K562 (cell line): ENCODE data around the gene MRAP2. TPM values are rescaled to one million over a fixed set of nuclear protein-coding genes. Genes with fewer than 3 reads are reported as not detected.
"Not testable (repeated sequence)": the region's sequence is repeated elsewhere in the genome, so short reads cannot be mapped to it uniquely, and the experiment has no call there.

ENCODE experiments used
- ATAC-seq: fragments of 200-7000 bp; cut with Tn5 transposase; 3 replicates; pipeline ENCODE4 v1.9.1; 2020; ENCODE audit warnings: moderate library complexity
- BruUV-seq: library from RNA; stranded (reverse); fragments of 400-500 nt; replicated peaks from 2 replicates; lab custom pipeline; 2021; lab: Mats Ljungman, UMichigan
- CTCF ChIA-PET: fragments of 300-600 bp; formaldehyde crosslinking; extraction: SDS; loops from one replicate; lab custom pipeline; 2021; ENCODE audit warnings: low intra/inter-chr PET ratio; lab: Yijun Ruan, JAX
- POLR2A ChIA-PET: fragments of 300-600, 350-650 bp; sonication (Branson Sonifier 250); formaldehyde crosslinking; extraction: SDS; loops from one replicate; lab custom pipeline; 2021; ENCODE audit warnings: antibody characterized with exemption, inconsistent platforms; lab: Yijun Ruan, JAX
- DNase-seq, 4 experiments: peaks; one replicate each; pipeline versions ENCODE4 v3.0.0 to v3.0.0-alpha.2; 2011 to 2018; ENCODE audit warnings: low spot score in 3 of 4, mixed read lengths in 3 of 4; ENCODE audit errors: extremely low read depth in 1 of 4
- FAIRE-seq: peaks from 2 replicates; lab custom pipeline; 2011; peaks lifted over from hg19 to GRCh38; lab: Jason Lieb, UNC
- H2AFZ ChIP-seq: 2 replicates; pipeline ENCODE4 v1.6.0; 2011; ENCODE audit warnings: low read depth, low read length, control low read depth, inconsistent platforms
- H3K27ac ChIP-seq: fragments of 200-600 bp; 3 replicates; pipeline ENCODE4 v1.8.0; 2011; ENCODE audit warnings: low read depth, mild to moderate bottlenecking, control low read depth, inconsistent platforms, low read length, moderate library complexity, mixed read lengths; ENCODE audit errors: extremely low read depth
- H3K27me3 ChIP-seq, 2 experiments: fragments of 300-600 bp in 1 of 2; 2 replicates in 1 of 2; 3 replicates in 1 of 2; pipeline versions ENCODE4 v1.6.0 to v1.8.0; 2011; ENCODE audit warnings: inconsistent platforms in 2 of 2, low read length in 2 of 2, mild to moderate bottlenecking in 1 of 2, mixed read lengths in 1 of 2, moderate library complexity in 1 of 2; ENCODE audit not compliant: control insufficient read depth in 2 of 2, insufficient read depth in 2 of 2
- H3K36me3 ChIP-seq: fragments of 300-600 bp; 3 replicates; pipeline ENCODE4 v1.8.0; 2011; ENCODE audit warnings: mild to moderate bottlenecking, low read length, inconsistent platforms; ENCODE audit not compliant: control insufficient read depth, insufficient read depth
- H3K4me1 ChIP-seq, 2 experiments: fragments of 200-600 bp in 1 of 2; replicated peaks in 1 of 2; 2 replicates in 1 of 2; 3 replicates in 1 of 2; pipeline versions ENCODE4 v1.5.1 to v1.8.0; 2011; ENCODE audit warnings: inconsistent platforms in 2 of 2, low read length in 2 of 2, mild to moderate bottlenecking in 1 of 2, mixed read lengths in 1 of 2, moderate library complexity in 1 of 2; ENCODE audit not compliant: control insufficient read depth in 2 of 2, insufficient read depth in 2 of 2
- H3K4me2 ChIP-seq: 2 replicates; pipeline ENCODE4 v1.6.1; 2011; ENCODE audit warnings: low read length, control low read depth, inconsistent platforms, mixed read lengths; ENCODE audit not compliant: insufficient read depth
- H3K4me3 ChIP-seq: fragments of 200-600 bp; sonication (generic), shearing (Covaris generic); 2 replicates; pipeline ENCODE4 v1.5.1; 2016; ENCODE audit warnings: control low read depth, inconsistent platforms
- H3K79me2 ChIP-seq: fragments of 200-600 bp; 3 replicates; pipeline ENCODE4 v1.8.0; 2011; ENCODE audit warnings: low read length, inconsistent platforms; ENCODE audit not compliant: control insufficient read depth, insufficient read depth
- H3K9ac ChIP-seq, 2 experiments: 2 replicates each; pipeline versions ENCODE4 v1.6.0 to v1.6.1; 2011; ENCODE audit warnings: low read depth in 2 of 2, low read length in 2 of 2, control low read depth in 1 of 2, inconsistent platforms in 1 of 2, mild to moderate bottlenecking in 1 of 2, mixed read lengths in 1 of 2; ENCODE audit not compliant: insufficient read depth in 1 of 2
- H3K9me1 ChIP-seq: one replicate; pipeline ENCODE4 v1.6.0; 2011; ENCODE audit warnings: inconsistent platforms, mild to moderate bottlenecking, low read length, moderate library complexity; ENCODE audit not compliant: control insufficient read depth, insufficient read depth
- H3K9me3 ChIP-seq: replicated peaks from 2 replicates; pipeline ENCODE4 v1.5.1; 2011; ENCODE audit warnings: low read depth, low read length, inconsistent platforms; ENCODE audit not compliant: control insufficient read depth, insufficient read depth
- H4K20me1 ChIP-seq: replicated peaks from 2 replicates; pipeline ENCODE4 v1.6.1; 2011; ENCODE audit warnings: low read length, inconsistent platforms, mixed read lengths; ENCODE audit not compliant: control insufficient read depth, insufficient read depth
- CBFA2T3 ChIP-seq: fragments of 450-650 bp; IDR thresholded peaks from 2 replicates; pipeline ENCODE4 v1.6.1; 2017
- NCOR1 ChIP-seq: fragments of 450-650 bp; IDR thresholded peaks from 2 replicates; pipeline ENCODE4 v1.6.1; 2016; ENCODE audit warnings: mild to moderate bottlenecking, moderate library complexity
- SOX6 ChIP-seq: fragments of 450-650 bp; IDR thresholded peaks from 2 replicates; pipeline ENCODE4 v1.6.1; 2014; ENCODE audit warnings: mild to moderate bottlenecking
- SPI1 ChIP-seq: IDR thresholded peaks from 2 replicates; pipeline ENCODE4 v1.6.1; 2011; ENCODE audit warnings: low read depth, low read length, control low read depth, borderline replicate concordance
- WGBS: fragments of 100-300 bp; shearing (Covaris generic); methylation state at CpG from one replicate; pipeline ENCODE4 v1.1.6; 2016; ENCODE audit warnings: low coverage, mixed read lengths; ENCODE audit not compliant: insufficient coverage; ENCODE audit errors: missing lambda C conversion rate; 5-methylcytosine and 5-hydroxymethylcytosine counted together
- in situ Hi-C: fragments of 300-500 bp; cut with MboI; formaldehyde crosslinking; loops from 4 replicates; pipeline ENCODE4 v1.15.0; 2018; ENCODE audit warnings: inconsistent platforms, mixed read lengths
- intact Hi-C: fragments of 100-400 bp; cut with micrococcal nuclease; formaldehyde crosslinking; loops from 2 replicates; pipeline ENCODE4 v1.14.2; 2022
- polyA plus RNA-seq, 8 experiments: library from polyadenylated mRNA; depleted of rRNA in 4 of 8; stranded (reverse) in 5 of 8; unstranded in 3 of 8; fragments of >200 nt; fragmentation: Nextera tagmentation in 2 of 8; fragmentation: Illumina TruSeq in 1 of 8; extraction: Ambion mirVana in 2 of 8; extraction: Trizol in 1 of 8; gene quantifications; 2 replicates each; pipeline versions ENCODE4 v1.2.1 to v1.2.3, GENCODE V29; 2011 to 2014; ENCODE audit warnings: inconsistent platforms in 1 of 8, missing spikeins in 1 of 8
- total RNA-seq, 7 experiments: library from RNA; depleted of rRNA in 6 of 7; stranded (reverse); fragments of >200 nt in 6 of 7; fragmentation: Illumina TruSeq in 2 of 7; extraction: Trizol in 2 of 7; gene quantifications; 2 replicates each; pipeline versions ENCODE4 v1.2.1 to v1.2.3, GENCODE V29; 2011 to 2021; ENCODE audit warnings: low replicate concordance in 1 of 7

The MRAP2 gene
- total and polyA plus RNA-seq, 9 of the 15 experiments (the other 6 are each of a cell fraction or from before 2014, with no cell fraction given), result 5.9 to 38.9 (median 9.3) TPM

DNA sequence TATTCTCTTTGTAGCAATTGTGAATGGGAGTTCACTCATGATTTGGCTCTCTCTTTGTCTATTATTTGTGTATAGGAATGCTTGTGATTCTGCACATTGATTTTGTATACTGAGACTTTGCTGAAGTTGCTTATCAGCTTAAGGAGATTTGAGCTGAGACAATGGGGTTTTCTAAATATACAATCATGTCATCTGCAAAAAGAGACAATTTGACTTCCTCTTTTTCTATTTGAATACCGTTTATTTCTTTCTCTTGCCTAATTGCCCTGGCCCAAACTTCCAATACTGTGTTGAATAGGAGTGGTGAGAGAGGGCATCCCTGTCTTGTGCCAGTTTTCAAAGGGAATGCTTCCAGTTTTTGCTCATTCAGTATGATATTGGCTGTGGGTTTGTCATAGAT lies 77.8 kb downstream of the MRAP2 start:
- H3K9ac ChIP-seq, DNase-seq, H3K27me3 ChIP-seq, H3K9me3 ChIP-seq, CTCF ChIA-PET, POLR2A ChIA-PET, H3K36me3 ChIP-seq, H3K4me1 ChIP-seq, H3K4me2 ChIP-seq, H2AFZ ChIP-seq, H3K27ac ChIP-seq, H4K20me1 ChIP-seq, H3K9me1 ChIP-seq, H3K79me2 ChIP-seq, ATAC-seq, intact Hi-C loops, H3K4me3 ChIP-seq, FAIRE-seq, in situ Hi-C loops, BruUV-seq: not testable (repeated sequence)
- WGBS, result 0% methylated on average over 1 of the region's 1 CpG
- TF ChIP-seq SOX6, result peak; percentile 84; the same call in 1 of the 2 replicates
- TF ChIP-seq SPI1, result peak; percentile 66; the same call in 1 of the 2 replicates

DNA sequence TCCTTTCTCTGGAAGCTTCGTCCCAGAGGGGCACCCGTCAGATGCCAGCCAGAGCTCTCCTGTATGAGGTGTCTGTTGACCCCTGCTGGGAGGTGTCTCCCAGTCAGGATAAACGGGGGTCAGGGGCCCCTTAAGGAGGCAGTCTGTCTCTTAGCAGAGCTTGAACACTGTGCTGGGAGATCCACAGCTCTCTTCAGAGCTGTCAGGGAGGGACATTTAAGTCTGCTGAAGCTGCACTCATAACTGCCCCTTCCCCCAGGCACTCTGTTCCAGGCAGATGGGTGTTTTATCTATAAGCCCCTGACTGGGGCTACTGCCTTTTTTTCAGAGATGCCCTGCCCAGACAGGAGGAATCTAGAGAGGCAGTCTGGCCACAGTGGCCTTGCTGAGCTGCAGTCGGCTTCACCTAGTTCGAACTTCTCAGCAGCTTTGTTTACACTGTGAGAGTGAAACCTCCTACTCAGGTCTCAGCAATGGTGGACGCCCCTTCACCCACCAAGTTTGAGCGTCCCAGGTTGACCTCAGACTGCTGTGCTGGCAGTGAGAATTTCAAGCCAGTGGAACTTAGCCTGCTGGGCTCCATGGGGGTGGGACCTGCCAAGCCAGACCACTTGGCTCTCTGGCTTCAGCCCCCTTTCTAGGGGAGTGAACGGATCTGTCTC lies 81.5 kb downstream of the MRAP2 start:
- Histone ChIP-seq H2AFZ (peak overlapping the region; percentile 70), H3K9ac (peak overlapping the region in 1 of 2 experiments; percentile 71; a peak in 2 of 4 replicates)
- in situ Hi-C loops, FAIRE-seq, H4K20me1 ChIP-seq, H3K27ac ChIP-seq, H3K27me3 ChIP-seq, CTCF ChIA-PET, H3K4me2 ChIP-seq, DNase-seq, intact Hi-C loops, H3K36me3 ChIP-seq, H3K9me1 ChIP-seq, H3K4me1 ChIP-seq, BruUV-seq, H3K79me2 ChIP-seq, H3K4me3 ChIP-seq, H3K9me3 ChIP-seq: not testable (repeated sequence)
- peak; percentile 48; the same call in 2 of the 3 replicates for ATAC-seq
- TF ChIP-seq NCOR1 (peak; percentile 15; the same call in 1 of the 2 replicates), CBFA2T3 (peak; percentile 55)
- 49% methylated on average over 8 of the region's 8 CpGs for WGBS
- POLR2A ChIA-PET, result interaction anchor here (1.0 kb wide), 1 partner anchor 140 kb away, joined by 3 read pairs; no protein-coding TSS in a partner anchor
